K562 (cell line): ENCODE results near the gene TERC. TPM values are rescaled to one million over a fixed set of nuclear protein-coding genes. Genes with fewer than 3 reads are reported as not detected.

Experiments
- ATAC-seq: fragments of 200-7000 bp; cut with Tn5 transposase; 3 replicates; pipeline ENCODE4 v1.9.1; 2020; ENCODE audit warnings: moderate library complexity
- BruUV-seq: library from RNA; stranded (reverse); fragments of 400-500 nt; replicated peaks from 2 replicates; lab custom pipeline; 2021; lab: Mats Ljungman, UMichigan
- CTCF ChIA-PET: fragments of 300-600 bp; formaldehyde crosslinking; extraction: SDS; loops from one replicate; lab custom pipeline; 2021; ENCODE audit warnings: low intra/inter-chr PET ratio; lab: Yijun Ruan, JAX
- POLR2A ChIA-PET: fragments of 300-600, 350-650 bp; sonication (Branson Sonifier 250); formaldehyde crosslinking; extraction: SDS; loops from one replicate; lab custom pipeline; 2021; ENCODE audit warnings: antibody characterized with exemption, inconsistent platforms; lab: Yijun Ruan, JAX
- DNase-seq, 4 experiments: peaks; one replicate each; pipeline versions ENCODE4 v3.0.0 to v3.0.0-alpha.2; 2011 to 2018; ENCODE audit warnings: low spot score in 3 of 4, mixed read lengths in 3 of 4; ENCODE audit errors: extremely low read depth in 1 of 4
- FAIRE-seq: peaks from 2 replicates; lab custom pipeline; 2011; peaks lifted over from hg19 to GRCh38; lab: Jason Lieb, UNC
- H2AFZ ChIP-seq: 2 replicates; pipeline ENCODE4 v1.6.0; 2011; ENCODE audit warnings: low read depth, low read length, control low read depth, inconsistent platforms
- H3K27ac ChIP-seq: fragments of 200-600 bp; 3 replicates; pipeline ENCODE4 v1.8.0; 2011; ENCODE audit warnings: low read depth, mild to moderate bottlenecking, control low read depth, inconsistent platforms, low read length, moderate library complexity, mixed read lengths; ENCODE audit errors: extremely low read depth
- H3K27me3 ChIP-seq, 2 experiments: fragments of 300-600 bp in 1 of 2; 2 replicates in 1 of 2; 3 replicates in 1 of 2; pipeline versions ENCODE4 v1.6.0 to v1.8.0; 2011; ENCODE audit warnings: inconsistent platforms in 2 of 2, low read length in 2 of 2, mild to moderate bottlenecking in 1 of 2, mixed read lengths in 1 of 2, moderate library complexity in 1 of 2; ENCODE audit not compliant: control insufficient read depth in 2 of 2, insufficient read depth in 2 of 2
- H3K36me3 ChIP-seq: fragments of 300-600 bp; 3 replicates; pipeline ENCODE4 v1.8.0; 2011; ENCODE audit warnings: mild to moderate bottlenecking, low read length, inconsistent platforms; ENCODE audit not compliant: control insufficient read depth, insufficient read depth
- H3K4me1 ChIP-seq, 2 experiments: fragments of 200-600 bp in 1 of 2; replicated peaks in 1 of 2; 2 replicates in 1 of 2; 3 replicates in 1 of 2; pipeline versions ENCODE4 v1.5.1 to v1.8.0; 2011; ENCODE audit warnings: inconsistent platforms in 2 of 2, low read length in 2 of 2, mild to moderate bottlenecking in 1 of 2, mixed read lengths in 1 of 2, moderate library complexity in 1 of 2; ENCODE audit not compliant: control insufficient read depth in 2 of 2, insufficient read depth in 2 of 2
- H3K4me2 ChIP-seq: 2 replicates; pipeline ENCODE4 v1.6.1; 2011; ENCODE audit warnings: low read length, control low read depth, inconsistent platforms, mixed read lengths; ENCODE audit not compliant: insufficient read depth
- H3K4me3 ChIP-seq: fragments of 200-600 bp; sonication (generic), shearing (Covaris generic); 2 replicates; pipeline ENCODE4 v1.5.1; 2016; ENCODE audit warnings: control low read depth, inconsistent platforms
- H3K79me2 ChIP-seq: fragments of 200-600 bp; 3 replicates; pipeline ENCODE4 v1.8.0; 2011; ENCODE audit warnings: low read length, inconsistent platforms; ENCODE audit not compliant: control insufficient read depth, insufficient read depth
- H3K9ac ChIP-seq, 2 experiments: 2 replicates each; pipeline versions ENCODE4 v1.6.0 to v1.6.1; 2011; ENCODE audit warnings: low read depth in 2 of 2, low read length in 2 of 2, control low read depth in 1 of 2, inconsistent platforms in 1 of 2, mild to moderate bottlenecking in 1 of 2, mixed read lengths in 1 of 2; ENCODE audit not compliant: insufficient read depth in 1 of 2
- H3K9me1 ChIP-seq: one replicate; pipeline ENCODE4 v1.6.0; 2011; ENCODE audit warnings: inconsistent platforms, mild to moderate bottlenecking, low read length, moderate library complexity; ENCODE audit not compliant: control insufficient read depth, insufficient read depth
- H3K9me3 ChIP-seq: replicated peaks from 2 replicates; pipeline ENCODE4 v1.5.1; 2011; ENCODE audit warnings: low read depth, low read length, inconsistent platforms; ENCODE audit not compliant: control insufficient read depth, insufficient read depth
- H4K20me1 ChIP-seq: replicated peaks from 2 replicates; pipeline ENCODE4 v1.6.1; 2011; ENCODE audit warnings: low read length, inconsistent platforms, mixed read lengths; ENCODE audit not compliant: control insufficient read depth, insufficient read depth
- KHSRP ChIP-seq: fragments of 450-650 bp; IDR thresholded peaks from 2 replicates; pipeline ENCODE4 v1.6.1; 2017
- KLF6 ChIP-seq: fragments of 250-450 bp; sonication (Bioruptor Pico); IDR thresholded peaks from 2 replicates; pipeline ENCODE4 v1.4.0; 2020; ENCODE audit warnings: mild to moderate bottlenecking, moderate library complexity, borderline replicate concordance
- ZBTB5 ChIP-seq: fragments of 450-650 bp; IDR thresholded peaks from 2 replicates; pipeline ENCODE4 v1.6.1; 2017; ENCODE audit warnings: antibody characterized with exemption
- WGBS: fragments of 100-300 bp; shearing (Covaris generic); methylation state at CpG from one replicate; pipeline ENCODE4 v1.1.6; 2016; ENCODE audit warnings: low coverage, mixed read lengths; ENCODE audit not compliant: insufficient coverage; ENCODE audit errors: missing lambda C conversion rate; 5-methylcytosine and 5-hydroxymethylcytosine counted together
- in situ Hi-C: fragments of 300-500 bp; cut with MboI; formaldehyde crosslinking; loops from 4 replicates; pipeline ENCODE4 v1.15.0; 2018; ENCODE audit warnings: inconsistent platforms, mixed read lengths
- intact Hi-C: fragments of 100-400 bp; cut with micrococcal nuclease; formaldehyde crosslinking; loops from 2 replicates; pipeline ENCODE4 v1.14.2; 2022
- polyA plus RNA-seq, 8 experiments: library from polyadenylated mRNA; depleted of rRNA in 4 of 8; stranded (reverse) in 5 of 8; unstranded in 3 of 8; fragments of >200 nt; fragmentation: Nextera tagmentation in 2 of 8; fragmentation: Illumina TruSeq in 1 of 8; extraction: Ambion mirVana in 2 of 8; extraction: Trizol in 1 of 8; gene quantifications; 2 replicates each; pipeline versions ENCODE4 v1.2.1 to v1.2.3, GENCODE V29; 2011 to 2014; ENCODE audit warnings: inconsistent platforms in 1 of 8, missing spikeins in 1 of 8
- total RNA-seq, 7 experiments: library from RNA; depleted of rRNA in 6 of 7; stranded (reverse); fragments of >200 nt in 6 of 7; fragmentation: Illumina TruSeq in 2 of 7; extraction: Trizol in 2 of 7; gene quantifications; 2 replicates each; pipeline versions ENCODE4 v1.2.1 to v1.2.3, GENCODE V29; 2011 to 2021; ENCODE audit warnings: low replicate concordance in 1 of 7
- TF ChIP-seq, protein P1 (sequence below): fragments of 450-650 bp; IDR thresholded peaks from 2 replicates; pipeline ENCODE4 v1.6.1; 2016; ENCODE audit warnings: mild to moderate bottlenecking, moderate library complexity
- TF ChIP-seq, protein P2 (sequence below): IDR thresholded peaks from 2 replicates; pipeline ENCODE4 v1.6.1; 2016; ENCODE audit warnings: missing genetic modification characterization, missing compliant biosample characterization

TERC gene
- total and polyA plus RNA-seq, 9 of the 15 experiments (the other 6 are each of a cell fraction or from before 2014, with no cell fraction given): 0.77 to 234 (median 27.9) TPM; not detected in 3

- peak overlapping the region; percentile 96 to 100 for H3K9ac ChIP-seq
- no peaks in the 10 kb centered on the region for H3K9me1 ChIP-seq
- CTCF ChIA-PET: interaction anchor here (0.5 kb wide), 1 partner anchor 397 kb away, joined by 8 read pairs; no protein-coding TSS in a partner anchor
- DNase-seq (peak; percentile 27 to 80 (median 46)), FAIRE-seq (no peak), ATAC-seq (peak; percentile 67)
- peak overlapping the region; percentile 98 for H3K27ac ChIP-seq
- peaks cover 10 to 13% of the 10 kb centered on the region in 2 experiments; a peak in 3 of 5 replicates for H3K4me1 ChIP-seq
- H3K4me3 ChIP-seq: peak overlapping the region; percentile 89
- WGBS: 0% methylated on average over 15 of the region's 15 CpGs
- H4K20me1 ChIP-seq: no peaks in the 10 kb centered on the region
- POLR2A ChIA-PET: interaction anchor here (0.6 to 2.4 kb wide), 6 partner anchors 9 to 732 kb away, joined by 3 to 16 read pairs (median 3); partner anchors contain the start of gene TERC
- in situ Hi-C loops (no loop called here), intact Hi-C loops (no loop called here)
- peaks cover 47% of the 10 kb centered on the region for H3K79me2 ChIP-seq
- H3K36me3 ChIP-seq: peaks cover 33% of the 10 kb centered on the region
- peaks cover 4% of the 10 kb centered on the region; the same call in 1 of the 2 replicates for H3K9me3 ChIP-seq
- no peaks in the 10 kb centered on the region for H3K27me3 ChIP-seq
- H2AFZ ChIP-seq: peak overlapping the region; percentile 97
- peak overlapping the region; percentile 98 for H3K4me2 ChIP-seq
- BruUV-seq: no TSS peak
- 0 out of 2 replicates have a peak, but pooled peaks have one; percentile 58 for TF ChIP-seq ZBTB5
- TF ChIP-seq, protein P1, sequence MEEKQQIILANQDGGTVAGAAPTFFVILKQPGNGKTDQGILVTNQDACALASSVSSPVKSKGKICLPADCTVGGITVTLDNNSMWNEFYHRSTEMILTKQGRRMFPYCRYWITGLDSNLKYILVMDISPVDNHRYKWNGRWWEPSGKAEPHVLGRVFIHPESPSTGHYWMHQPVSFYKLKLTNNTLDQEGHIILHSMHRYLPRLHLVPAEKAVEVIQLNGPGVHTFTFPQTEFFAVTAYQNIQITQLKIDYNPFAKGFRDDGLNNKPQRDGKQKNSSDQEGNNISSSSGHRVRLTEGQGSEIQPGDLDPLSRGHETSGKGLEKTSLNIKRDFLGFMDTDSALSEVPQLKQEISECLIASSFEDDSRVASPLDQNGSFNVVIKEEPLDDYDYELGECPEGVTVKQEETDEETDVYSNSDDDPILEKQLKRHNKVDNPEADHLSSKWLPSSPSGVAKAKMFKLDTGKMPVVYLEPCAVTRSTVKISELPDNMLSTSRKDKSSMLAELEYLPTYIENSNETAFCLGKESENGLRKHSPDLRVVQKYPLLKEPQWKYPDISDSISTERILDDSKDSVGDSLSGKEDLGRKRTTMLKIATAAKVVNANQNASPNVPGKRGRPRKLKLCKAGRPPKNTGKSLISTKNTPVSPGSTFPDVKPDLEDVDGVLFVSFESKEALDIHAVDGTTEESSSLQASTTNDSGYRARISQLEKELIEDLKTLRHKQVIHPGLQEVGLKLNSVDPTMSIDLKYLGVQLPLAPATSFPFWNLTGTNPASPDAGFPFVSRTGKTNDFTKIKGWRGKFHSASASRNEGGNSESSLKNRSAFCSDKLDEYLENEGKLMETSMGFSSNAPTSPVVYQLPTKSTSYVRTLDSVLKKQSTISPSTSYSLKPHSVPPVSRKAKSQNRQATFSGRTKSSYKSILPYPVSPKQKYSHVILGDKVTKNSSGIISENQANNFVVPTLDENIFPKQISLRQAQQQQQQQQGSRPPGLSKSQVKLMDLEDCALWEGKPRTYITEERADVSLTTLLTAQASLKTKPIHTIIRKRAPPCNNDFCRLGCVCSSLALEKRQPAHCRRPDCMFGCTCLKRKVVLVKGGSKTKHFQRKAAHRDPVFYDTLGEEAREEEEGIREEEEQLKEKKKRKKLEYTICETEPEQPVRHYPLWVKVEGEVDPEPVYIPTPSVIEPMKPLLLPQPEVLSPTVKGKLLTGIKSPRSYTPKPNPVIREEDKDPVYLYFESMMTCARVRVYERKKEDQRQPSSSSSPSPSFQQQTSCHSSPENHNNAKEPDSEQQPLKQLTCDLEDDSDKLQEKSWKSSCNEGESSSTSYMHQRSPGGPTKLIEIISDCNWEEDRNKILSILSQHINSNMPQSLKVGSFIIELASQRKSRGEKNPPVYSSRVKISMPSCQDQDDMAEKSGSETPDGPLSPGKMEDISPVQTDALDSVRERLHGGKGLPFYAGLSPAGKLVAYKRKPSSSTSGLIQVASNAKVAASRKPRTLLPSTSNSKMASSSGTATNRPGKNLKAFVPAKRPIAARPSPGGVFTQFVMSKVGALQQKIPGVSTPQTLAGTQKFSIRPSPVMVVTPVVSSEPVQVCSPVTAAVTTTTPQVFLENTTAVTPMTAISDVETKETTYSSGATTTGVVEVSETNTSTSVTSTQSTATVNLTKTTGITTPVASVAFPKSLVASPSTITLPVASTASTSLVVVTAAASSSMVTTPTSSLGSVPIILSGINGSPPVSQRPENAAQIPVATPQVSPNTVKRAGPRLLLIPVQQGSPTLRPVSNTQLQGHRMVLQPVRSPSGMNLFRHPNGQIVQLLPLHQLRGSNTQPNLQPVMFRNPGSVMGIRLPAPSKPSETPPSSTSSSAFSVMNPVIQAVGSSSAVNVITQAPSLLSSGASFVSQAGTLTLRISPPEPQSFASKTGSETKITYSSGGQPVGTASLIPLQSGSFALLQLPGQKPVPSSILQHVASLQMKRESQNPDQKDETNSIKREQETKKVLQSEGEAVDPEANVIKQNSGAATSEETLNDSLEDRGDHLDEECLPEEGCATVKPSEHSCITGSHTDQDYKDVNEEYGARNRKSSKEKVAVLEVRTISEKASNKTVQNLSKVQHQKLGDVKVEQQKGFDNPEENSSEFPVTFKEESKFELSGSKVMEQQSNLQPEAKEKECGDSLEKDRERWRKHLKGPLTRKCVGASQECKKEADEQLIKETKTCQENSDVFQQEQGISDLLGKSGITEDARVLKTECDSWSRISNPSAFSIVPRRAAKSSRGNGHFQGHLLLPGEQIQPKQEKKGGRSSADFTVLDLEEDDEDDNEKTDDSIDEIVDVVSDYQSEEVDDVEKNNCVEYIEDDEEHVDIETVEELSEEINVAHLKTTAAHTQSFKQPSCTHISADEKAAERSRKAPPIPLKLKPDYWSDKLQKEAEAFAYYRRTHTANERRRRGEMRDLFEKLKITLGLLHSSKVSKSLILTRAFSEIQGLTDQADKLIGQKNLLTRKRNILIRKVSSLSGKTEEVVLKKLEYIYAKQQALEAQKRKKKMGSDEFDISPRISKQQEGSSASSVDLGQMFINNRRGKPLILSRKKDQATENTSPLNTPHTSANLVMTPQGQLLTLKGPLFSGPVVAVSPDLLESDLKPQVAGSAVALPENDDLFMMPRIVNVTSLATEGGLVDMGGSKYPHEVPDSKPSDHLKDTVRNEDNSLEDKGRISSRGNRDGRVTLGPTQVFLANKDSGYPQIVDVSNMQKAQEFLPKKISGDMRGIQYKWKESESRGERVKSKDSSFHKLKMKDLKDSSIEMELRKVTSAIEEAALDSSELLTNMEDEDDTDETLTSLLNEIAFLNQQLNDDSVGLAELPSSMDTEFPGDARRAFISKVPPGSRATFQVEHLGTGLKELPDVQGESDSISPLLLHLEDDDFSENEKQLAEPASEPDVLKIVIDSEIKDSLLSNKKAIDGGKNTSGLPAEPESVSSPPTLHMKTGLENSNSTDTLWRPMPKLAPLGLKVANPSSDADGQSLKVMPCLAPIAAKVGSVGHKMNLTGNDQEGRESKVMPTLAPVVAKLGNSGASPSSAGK: peak; percentile 88
- no peak for TF ChIP-seq KLF6 (CRISPR knock-in tag)
- TF ChIP-seq, protein P2, sequence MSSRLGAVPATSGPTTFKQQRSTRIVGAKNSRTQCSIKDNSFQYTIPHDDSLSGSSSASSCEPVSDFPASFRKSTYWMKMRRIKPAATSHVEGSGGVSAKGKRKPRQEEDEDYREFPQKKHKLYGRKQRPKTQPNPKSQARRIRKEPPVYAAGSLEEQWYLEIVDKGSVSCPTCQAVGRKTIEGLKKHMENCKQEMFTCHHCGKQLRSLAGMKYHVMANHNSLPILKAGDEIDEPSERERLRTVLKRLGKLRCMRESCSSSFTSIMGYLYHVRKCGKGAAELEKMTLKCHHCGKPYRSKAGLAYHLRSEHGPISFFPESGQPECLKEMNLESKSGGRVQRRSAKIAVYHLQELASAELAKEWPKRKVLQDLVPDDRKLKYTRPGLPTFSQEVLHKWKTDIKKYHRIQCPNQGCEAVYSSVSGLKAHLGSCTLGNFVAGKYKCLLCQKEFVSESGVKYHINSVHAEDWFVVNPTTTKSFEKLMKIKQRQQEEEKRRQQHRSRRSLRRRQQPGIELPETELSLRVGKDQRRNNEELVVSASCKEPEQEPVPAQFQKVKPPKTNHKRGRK (tag): 0 out of 2 replicates have a peak, but pooled peaks have one; percentile 10
- TF ChIP-seq KHSRP: peak; percentile 44; the same call in 1 of the 2 replicates
These were observed 7.5 kb upstream of the TERC start for GRCh38 chr3:169772305-169772896.
